Brain pericyte (primary cell): ENCODE measurements around the gene ACAP3.
"Not testable (repeated sequence)": the region's sequence is repeated elsewhere in the genome, so short reads cannot be mapped to it uniquely, and the experiment has no call there.

Source experiments
- DNase-seq: peaks from one replicate; pipeline ENCODE4 v3.0.0-alpha.2; 2012; ENCODE audit warnings: low read depth, low spot score

ACAP3 gene

DNA sequence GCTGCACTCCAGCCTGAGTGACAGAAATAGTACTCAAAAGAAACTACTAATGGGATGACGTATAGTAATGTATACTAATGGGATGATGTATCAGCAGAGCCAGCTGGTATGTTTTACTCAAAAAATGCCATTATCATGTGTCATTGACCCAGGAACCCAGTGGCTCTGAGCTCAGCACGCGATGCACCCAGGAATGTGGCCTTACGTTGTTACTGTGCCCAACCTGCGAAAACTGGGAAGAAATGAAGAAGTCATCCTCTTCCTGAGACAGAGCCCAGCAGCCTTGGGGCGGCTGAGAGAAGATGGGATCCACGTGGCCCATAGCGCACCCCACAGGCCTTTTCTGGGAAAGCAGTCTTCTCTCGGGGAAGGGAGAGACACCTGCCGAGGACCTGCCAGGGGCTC lies 42.9 kb downstream of the ACAP3 start:
- DNase-seq: peak; percentile 44

DNA sequence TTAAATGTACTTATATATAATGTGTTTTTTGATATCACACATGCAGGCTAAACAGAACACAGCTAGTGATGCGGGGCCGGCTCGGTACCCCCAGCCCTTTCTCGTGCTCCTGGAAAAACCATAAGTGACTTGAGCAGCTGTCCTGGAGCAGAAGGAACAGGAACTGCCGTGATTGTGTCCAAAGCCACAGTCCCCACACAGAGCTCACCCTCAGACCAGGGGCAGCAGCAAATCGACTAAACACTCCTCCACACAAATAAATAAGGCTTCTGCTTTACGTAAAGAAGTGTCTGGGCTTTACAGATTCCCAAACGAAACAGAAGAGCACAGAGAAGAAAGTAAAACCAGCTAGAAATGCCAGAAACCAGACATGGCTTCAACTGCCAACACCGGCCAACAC lies 43.7 kb downstream of the ACAP3 start:
- DNase-seq: no peak

DNA sequence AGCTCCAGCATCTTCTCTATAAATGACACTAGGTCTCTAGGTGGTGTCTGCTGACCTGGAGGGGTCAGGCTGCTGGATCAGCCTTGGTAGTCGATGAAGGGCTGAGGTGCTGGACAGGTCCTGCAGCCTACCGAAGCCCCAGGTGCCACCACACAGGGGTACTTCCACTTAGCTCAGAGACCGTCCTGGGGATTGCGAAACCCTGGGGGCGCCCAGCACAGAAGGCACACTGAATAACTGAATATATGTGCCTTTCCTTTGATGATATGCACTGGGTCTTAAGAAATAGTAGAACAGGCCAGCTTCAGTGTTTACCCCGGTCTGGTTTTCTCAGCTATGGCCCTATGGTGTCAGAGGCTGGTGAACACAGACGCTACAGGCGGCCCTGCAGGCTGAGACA lies 45.0 kb downstream of the ACAP3 start:
- DNase-seq: no peak

DNA sequence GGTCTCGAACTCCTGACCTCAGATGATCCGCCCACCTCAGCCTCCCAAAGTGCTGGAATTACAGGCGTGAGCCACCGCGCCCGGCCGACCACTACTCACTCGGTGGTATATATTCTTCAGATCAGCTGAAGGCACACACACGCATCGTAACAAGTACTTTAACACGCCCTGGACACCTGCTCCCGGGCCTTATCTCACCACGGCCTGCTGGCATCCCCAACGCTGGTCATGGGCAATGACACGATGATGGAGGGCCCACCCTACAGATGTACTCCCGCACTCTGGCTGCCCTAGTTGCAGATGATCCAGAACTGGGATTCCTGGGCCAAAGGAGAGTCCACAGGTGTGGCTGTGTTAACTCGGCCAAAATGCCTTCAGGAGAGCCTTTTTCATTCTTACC lies 45.7 kb downstream of the ACAP3 start:
- DNase-seq: no peak

DNA sequence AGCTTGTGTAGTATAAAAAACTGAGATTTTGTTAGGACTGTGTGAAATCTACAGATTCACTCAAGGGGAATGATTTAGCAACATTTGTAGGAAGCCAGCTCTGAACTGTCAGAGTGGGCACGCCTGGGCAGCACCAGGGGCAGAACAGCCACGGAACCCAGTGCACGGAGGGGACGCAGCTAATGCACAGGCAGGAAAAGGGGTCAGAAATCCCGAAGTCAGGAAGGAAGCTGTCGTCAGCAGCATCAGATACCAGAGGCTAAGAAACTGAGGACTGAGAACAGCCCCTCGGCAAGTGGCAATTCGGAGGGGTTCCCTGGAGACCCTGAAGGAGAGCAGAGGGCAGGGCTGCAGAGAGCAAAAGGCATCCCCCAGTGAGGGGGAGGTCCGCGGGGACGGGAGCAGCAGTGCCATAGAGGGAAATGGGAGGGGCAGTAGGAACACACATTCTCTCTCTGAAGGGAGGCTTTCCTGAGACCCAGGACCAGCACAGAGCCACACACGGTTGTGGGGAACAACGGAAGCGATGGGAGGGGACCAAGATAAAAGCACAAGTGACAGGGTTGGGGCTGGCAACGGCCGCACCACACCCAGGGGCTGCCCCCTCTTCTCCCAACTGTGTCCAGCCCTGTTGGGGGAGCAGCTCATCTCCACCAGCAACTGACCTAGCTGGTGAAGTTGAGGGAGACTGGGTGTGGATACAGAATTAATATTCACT lies 46.7 kb downstream of the ACAP3 start:
- no peak for DNase-seq

DNA sequence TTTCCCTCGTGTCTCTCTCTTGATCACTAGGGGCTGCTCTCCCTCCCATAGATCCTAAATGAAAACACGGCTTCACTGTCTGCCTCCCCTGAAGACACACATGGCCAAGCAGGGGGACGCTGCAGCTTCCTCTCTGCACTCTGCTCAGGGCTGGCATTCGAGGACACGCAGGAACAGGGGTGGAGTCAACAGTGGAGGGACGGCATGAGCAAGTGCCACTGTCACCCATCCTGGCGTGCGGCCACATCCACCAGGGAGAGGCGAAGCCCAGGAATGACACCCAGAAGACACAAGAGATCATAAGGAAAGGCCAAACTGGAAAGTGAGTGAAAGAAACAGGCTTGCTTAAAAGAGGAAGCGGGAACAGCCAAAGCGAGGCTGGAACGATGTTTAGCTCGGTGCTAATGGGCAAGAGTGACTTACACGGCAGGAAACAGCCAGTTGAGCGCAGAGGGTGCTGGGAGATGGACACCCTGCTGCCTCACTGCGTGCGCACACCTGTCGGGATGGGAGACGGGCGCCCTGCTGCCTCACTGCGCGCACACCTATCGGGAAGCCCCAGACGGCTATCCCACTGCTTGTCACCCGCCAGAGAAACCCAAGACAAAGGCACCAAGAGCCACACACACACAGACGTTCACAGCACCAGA lies 47.7 kb downstream of the ACAP3 start:
- no peak for DNase-seq

DNA sequence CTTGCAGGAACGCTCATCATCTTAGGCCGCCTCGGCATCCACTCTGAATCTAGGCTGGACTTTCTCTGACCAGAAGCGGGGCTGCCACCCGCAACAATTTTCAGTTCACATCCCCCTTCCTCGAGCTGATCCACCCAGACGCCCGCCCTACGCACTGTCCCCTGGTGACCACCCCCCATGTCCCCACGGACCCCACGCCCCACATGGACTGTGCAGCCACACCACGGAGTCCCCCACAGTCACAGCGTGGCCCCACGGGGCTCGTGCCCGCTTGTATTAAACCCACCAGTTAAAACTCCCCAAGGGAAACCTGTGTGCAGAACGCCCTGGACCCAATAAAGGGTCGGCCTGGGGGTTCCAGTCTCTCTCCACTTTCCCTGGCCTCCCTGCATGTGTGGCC lies 48.2 kb downstream of the ACAP3 start:
- DNase-seq: no peak

DNA sequence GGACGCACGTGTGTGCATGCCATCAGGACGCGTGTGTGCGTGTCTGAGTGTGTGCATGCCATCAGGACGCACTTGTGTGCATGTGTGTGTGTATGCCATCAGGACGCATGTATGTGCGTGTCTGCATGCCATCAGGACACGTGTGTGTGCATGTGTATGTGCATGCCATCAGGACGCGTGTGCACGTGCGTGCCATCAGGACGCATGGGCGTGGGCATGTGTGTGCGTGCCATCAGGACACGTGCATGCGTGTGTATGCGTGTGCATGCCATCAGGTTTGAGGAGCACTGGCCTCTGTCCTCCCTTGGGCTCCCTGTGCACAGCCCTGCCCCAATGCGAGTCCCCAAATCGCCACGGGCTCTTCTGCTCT lies 48.6 kb downstream of the ACAP3 start:
- DNase-seq: no peak

DNA sequence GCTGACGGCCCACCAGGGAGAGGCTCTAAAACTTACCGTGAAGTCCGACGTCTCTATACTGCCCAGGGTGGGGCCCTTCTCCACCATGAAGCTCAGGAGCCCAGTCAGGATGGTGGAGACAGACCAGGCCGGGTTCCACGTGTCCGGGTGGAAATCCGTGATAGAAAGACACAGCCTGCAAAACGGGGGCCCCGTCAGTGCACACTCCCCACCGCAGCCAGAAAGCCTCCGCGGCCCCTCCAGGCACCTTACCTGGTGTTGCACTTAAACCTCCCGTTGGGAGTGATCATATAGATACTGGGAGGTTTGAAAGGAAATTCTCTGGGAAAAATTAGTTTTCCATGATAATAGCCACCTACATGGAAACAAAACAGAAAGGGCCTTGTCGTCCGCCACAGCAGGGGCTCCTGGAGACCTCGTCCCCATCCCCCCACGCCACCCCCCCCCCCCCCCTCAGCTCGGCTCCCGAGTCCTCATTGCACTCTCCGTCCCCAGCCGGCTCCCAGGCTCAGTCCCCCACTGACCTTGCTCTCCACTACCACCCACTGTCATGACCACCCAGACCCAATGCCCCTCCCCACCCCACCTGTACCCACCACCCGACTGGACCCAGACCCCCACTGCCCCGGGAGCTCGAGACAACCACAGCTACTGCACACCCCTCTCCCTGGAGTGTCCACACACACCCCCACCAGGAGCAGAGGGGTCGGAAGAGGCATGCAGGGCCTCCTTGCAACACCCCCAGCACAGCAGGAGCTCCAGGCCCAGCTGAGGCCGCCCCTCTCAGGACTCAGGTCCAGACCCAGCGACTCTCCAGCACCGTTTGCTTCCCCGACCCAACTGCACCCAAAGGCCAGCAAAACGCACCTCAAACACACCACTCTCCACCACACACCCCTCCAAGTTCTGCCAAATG lies 50.5 kb downstream of the ACAP3 start:
- DNase-seq: no peak

DNA sequence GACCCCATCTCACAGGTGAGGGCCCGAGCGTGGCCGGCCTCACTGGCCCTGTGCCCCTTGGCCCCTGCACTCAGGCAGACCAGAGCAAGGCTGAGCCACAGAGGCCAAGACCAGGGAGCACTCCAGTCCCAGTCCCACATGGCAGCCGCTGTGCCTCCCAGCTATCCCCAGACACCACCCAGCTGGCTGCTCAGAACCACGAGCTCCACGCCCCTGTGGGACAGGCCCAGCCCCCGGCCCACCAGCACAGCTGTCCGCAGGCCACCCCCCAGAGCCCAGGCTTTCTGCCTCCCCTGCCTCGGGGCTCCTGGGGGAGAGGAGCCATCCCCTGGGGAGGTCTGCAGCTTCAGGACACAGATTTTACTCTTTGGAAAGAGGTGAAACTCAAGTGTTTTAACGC lies 52.1 kb downstream of the ACAP3 start:
- no peak for DNase-seq

DNA sequence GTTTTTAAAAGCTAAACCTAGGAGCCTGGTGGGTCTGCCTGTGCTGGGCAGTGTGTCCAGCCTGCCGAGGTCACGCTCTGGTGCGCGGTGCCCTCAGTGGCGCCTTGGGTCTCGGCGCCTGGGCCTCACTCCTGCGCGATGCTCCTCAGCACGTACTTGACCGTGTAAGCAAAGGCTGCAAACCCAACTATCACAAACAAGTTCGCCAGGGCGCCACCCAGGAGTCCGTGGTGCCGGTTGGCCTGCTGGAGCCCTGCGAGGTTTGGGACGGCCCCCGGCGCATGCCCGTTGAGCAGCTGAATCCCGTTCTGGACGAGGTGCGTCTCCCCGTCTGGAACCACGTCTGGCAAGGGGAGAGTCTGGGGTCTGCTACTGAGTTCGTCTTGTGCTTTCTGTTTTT lies 52.7 kb downstream of the ACAP3 start:
- DNase-seq: no peak

DNA sequence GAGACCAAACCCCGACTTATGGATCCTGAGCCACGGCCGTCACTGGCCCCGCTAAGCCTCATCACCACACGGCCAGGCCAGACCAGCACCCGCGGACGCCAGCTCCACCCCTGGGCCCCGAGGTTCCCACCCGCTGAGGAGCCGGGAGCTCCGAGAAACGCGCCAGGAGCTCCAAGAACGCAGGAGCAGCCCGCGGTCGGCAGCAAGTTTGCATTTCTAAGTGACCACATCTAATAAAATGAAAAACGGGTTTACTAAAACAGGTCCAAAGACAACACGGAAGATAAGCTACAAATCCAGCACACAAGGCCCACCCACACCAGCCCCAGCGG lies 53.1 kb downstream of the ACAP3 start:
- DNase-seq: no peak

DNA sequence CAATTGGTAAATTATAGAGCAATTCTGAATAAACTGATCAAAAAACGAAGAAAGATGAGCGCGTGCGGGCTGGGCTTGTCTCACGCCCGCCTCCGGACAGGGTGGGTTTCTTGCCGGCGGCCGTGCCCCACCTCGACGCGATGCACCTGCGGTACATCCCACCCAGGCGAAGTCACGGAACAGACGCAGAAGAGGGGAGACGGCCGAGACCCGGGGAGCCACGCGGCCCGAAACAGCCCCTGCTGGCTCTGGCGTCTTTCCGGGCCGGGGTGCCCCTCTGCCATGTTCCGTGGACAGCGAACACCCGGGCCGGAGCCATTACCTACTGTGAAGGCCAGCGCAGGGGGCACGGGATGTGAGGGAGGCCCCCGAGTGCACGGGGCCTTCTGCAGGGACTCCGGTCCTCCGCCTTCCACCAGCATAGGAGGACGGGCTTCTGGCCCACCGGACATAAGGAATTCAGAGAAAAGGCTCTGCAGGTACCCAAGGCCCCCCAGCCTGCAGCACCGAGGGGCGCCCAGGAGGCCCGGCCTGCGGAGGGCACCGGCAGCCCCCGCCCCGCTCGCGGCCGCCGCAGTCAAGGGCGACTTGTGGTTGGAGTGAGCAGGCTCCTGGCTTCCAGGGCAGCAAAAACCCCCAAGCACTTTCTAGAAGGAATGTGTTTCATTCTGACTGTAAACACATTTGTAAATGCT lies 53.6 kb downstream of the ACAP3 start:
- DNase-seq: no peak

DNA sequence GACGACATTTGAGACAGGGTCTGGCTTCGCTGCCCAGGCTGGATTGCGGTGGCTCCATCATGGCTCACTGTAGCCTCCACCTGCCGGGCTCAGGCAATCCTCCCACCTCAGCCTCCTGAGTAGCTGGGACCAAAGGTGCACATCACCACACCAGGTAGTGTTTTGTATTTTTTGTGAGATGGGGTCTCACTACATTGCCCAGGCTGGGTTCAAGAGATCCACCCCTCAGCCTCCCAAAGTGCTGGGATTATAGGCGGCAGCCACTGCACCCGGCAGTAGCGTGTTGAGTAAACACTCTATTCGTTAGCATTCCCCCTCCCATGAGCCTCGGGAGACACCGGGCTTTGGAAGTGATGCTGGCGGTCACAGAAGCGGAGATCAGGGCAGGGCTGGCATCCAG lies 54.4 kb downstream of the ACAP3 start:
- no peak for DNase-seq

DNA sequence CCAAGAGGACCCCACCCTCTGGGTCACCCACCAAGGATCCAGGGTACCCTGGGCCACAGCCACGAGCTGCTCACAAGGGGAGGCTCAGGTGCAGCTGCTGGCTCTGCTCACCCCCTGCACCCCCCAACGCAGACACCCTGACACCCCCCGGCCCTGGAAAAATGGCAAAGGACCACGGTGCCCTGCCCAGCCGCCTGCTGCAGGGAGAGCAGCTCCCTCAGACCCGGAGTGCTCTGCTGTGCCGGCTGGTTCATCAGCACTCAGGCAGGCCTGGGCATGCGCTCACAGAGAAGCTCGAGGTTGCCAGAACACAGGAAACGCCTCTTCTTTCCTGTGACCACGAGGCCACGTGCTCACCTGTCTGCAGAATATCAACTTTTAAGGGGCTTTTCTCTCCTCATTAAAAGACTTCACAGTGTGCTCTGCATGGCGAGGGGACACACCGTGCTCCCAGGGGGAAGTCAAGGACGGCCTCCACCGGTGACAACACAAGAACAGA lies 56.9 kb downstream of the ACAP3 start:
- DNase-seq: no peak

DNA sequence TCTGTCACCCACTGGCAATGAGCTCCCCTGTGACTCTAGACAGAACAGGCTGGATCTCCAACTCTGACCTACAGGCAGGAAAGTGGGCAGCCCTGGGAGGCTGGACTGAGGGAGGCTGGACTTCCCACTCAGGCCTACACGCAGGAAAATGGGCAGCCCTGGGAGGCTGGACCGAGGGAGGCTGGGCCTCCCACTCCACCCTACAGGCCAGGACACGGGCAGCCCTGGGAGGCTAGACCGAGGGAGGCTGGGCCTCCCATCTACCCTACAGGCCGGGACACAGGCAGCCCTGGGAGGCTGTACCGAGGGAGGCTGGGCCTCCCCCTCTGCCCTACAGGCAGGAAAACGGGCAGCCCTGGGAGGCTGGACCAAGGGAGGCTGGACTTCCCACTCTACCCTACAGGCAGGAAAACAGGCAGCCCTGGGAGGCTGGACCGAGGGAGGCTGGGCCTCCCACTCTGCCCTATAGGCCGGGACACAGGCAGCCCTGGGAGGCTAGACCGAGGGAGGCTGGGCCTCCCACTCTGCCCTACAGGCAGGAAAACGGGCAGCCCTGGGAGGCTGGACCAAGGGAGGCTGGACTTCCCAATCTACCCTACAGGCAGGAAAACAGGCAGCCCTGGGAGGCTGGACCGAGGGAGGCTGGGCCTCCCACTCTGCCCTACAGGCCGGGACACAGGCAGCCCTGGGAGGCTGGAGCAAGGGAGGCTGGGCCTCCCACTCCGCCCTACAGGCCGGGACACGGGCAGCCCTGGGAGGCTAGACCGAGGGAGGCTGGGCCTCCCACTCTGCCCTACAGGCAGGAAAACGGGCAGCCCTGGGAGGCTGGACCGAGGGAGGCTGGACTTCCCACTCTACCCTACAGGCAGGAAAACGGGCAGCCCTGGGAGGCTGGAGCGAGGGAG lies 59.5 kb downstream of the ACAP3 start:
- not testable (repeated sequence) for DNase-seq

DNA sequence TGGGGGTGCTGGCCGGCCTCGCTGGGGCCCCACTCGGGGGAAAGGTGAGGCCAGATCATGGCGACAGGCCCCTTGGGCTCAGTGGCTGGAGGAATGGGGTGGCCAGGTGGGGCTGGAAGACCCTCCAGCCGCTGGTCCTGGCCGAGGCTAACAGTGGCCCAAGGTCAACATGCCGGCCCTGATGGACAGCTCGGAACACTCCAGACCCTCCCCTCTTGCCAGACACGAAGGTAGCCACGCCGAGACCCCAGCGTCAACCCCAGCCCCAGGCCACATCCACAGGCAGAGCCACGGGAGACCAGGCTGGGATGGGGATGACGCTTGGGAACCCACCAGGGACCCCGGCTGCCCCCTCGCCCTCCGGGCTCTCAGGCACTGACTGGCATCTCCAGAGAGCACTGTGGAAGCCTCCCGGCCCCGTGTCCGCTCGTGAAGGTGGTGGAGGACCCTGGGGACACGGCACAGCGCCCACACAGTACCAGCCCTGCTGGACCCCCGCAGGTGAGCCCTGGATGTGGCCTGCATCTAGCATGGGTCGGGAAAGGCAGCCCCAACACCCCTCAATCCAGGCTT lies 60.3 kb downstream of the ACAP3 start:
- DNase-seq: no peak

DNA sequence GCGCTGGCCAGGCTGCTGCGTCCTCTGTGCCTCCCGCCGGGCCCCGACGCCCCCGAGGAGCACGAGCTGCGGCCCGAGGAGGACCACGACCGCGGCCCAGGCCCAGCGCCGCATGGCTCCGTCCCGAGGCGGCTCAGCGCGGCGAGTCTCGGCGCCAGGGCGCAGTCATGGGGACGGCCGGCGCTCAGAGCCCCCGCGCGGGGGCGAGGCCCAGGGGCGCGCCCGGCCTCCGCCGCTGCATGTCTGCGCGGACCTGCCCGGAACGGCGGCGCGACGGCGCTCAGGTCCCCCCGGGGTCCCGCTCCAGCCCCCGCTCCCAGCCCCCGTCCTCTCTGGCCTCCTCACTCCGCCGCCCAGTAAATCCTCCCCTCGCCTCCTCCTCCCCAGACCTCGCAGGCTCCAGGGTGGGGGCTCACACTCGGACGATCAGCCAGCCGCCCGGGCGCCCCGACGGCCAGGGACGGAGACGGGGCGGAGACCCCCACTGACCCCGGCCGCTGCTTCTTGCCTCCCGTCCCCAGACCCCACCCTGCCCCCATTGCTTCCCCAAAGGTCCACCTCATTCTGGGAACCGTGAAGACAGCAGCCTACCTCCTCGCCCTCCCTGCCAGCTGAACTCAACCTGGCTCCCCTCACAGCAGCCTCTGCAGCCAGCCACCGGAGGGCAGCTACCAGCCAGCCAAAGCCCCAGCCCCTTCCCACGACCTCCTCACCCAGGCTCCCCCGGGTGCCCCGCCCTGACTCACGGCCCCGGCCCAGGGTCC lies 61.0 kb downstream of the ACAP3 start, which contains the start of gene C1QTNF12:
C1QTNF12 (minus strand) TSS at position 146 of the 764 bp plus-strand sequence; CDS start at position 114, 32 bp downstream.
- no peak for DNase-seq

DNA sequence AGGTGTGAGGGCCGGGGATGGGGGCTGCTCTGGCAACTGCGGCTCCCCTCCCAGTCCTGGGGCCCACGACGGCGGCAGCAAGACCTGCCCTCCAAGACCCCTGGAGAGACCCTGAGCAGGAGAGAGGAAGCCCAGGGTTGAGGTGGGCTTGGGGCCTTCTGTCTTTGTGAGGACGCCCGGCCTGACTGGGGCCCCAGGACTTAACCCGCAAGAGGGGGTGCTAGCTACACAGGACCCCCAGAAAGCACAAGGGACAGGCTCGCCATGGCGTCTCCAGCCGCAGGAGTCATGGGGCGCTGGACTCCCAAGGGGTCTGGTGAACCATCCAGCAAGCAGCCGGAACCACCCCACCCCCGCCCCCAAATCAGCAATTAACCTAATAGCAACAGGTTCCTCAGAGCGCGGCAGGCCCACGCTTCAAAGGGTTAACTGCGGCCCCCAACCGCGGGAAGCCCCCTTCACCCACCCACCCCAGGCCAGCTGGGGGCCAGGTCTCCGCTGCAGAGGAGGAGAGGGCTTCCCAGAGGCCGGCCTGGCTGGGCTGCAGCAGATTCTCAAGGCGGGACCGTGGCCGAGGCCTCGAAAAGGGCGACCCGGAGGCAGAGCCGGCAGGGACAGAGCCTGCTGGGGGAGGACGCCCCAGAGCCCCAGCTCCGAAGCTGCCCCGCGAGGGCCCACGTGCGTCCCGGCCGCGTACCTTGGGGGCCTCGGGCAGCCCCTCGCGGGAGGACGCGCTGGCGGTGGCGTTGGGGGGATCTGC lies 61.7 kb downstream of the ACAP3 start:
- no peak for DNase-seq
